ENCODE results near the gene ASNS.

GRCh38 chr7:97868788-97869187, 3.4 kb downstream of the ASNS start:
- TF ChIP-seq, protein P1, sequence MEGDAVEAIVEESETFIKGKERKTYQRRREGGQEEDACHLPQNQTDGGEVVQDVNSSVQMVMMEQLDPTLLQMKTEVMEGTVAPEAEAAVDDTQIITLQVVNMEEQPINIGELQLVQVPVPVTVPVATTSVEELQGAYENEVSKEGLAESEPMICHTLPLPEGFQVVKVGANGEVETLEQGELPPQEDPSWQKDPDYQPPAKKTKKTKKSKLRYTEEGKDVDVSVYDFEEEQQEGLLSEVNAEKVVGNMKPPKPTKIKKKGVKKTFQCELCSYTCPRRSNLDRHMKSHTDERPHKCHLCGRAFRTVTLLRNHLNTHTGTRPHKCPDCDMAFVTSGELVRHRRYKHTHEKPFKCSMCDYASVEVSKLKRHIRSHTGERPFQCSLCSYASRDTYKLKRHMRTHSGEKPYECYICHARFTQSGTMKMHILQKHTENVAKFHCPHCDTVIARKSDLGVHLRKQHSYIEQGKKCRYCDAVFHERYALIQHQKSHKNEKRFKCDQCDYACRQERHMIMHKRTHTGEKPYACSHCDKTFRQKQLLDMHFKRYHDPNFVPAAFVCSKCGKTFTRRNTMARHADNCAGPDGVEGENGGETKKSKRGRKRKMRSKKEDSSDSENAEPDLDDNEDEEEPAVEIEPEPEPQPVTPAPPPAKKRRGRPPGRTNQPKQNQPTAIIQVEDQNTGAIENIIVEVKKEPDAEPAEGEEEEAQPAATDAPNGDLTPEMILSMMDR (IDR thresholded peaks at IDR 0.05; ENCODE audit: poor library complexity): no peak
- no peak for TF ChIP-seq EZH2 (IDR thresholded peaks at IDR 0.05; ENCODE audit: borderline replicate concordance)

Measured in hepatocyte (in vitro differentiated cells).